Neural progenitor cell (in vitro differentiated cells): ENCODE results near the gene ZNF274. TPM values are rescaled to one million over a fixed set of nuclear protein-coding genes. Genes with fewer than 3 reads are reported as not detected.

Source experiments
- DNase-seq: peaks from one replicate; pipeline ENCODE4 v3.0.0-alpha.2; 2016; ENCODE audit warnings: low spot score
- H2AFZ ChIP-seq: fragments of 200-600 bp; sonication (generic); replicated peaks from 2 replicates; pipeline ENCODE4 v1.6.1; 2016; ENCODE audit warnings: antibody characterized with exemption
- H3F3A ChIP-seq: fragments of 200-600 bp; sonication (generic); 2 replicates; pipeline ENCODE4 v1.6.1; 2016; ENCODE audit warnings: antibody characterized with exemption, low read depth
- H3K27ac ChIP-seq: fragments of 200-600 bp; sonication (generic); 2 replicates; pipeline ENCODE4 v1.5.1; 2016; ENCODE audit warnings: mild to moderate bottlenecking
- H3K27me3 ChIP-seq: fragments of 200-600 bp; sonication (generic); 2 replicates; pipeline ENCODE4 v1.6.1; 2016; ENCODE audit warnings: mild to moderate bottlenecking, moderate library complexity
- H3K36me3 ChIP-seq: fragments of 200-600 bp; sonication (generic); 2 replicates; pipeline ENCODE4 v1.5.1; 2016
- H3K4me1 ChIP-seq: fragments of 200-600 bp; sonication (generic); 2 replicates; pipeline ENCODE4 v1.6.1; 2016; ENCODE audit warnings: mixed run types
- H3K4me2 ChIP-seq: fragments of 200-600 bp; sonication (generic); 2 replicates; pipeline ENCODE4 v1.6.1; 2016
- H3K4me3 ChIP-seq: fragments of 200-600 bp; sonication (generic); 2 replicates; pipeline ENCODE4 v1.5.1; 2016
- H3K79me2 ChIP-seq: fragments of 200-600 bp; sonication (generic); 2 replicates; pipeline ENCODE4 v1.6.1; 2016; ENCODE audit warnings: low read depth
- H3K9ac ChIP-seq: fragments of 200-600 bp; sonication (generic); 2 replicates; pipeline ENCODE4 v1.6.1; 2016
- H3K9me3 ChIP-seq: fragments of 200-600 bp; sonication (generic); 2 replicates; pipeline ENCODE4 v1.5.1; 2016; ENCODE audit warnings: low read depth
- H4K20me1 ChIP-seq: fragments of 200-600 bp; sonication (generic); 2 replicates; pipeline ENCODE4 v1.6.1; 2016; ENCODE audit warnings: low read depth
- H3K27ac Mint-ChIP-seq: 3 replicates; pipeline ENCODE4 v1.8.0; 2021; ENCODE audit warnings: mixed read lengths
- H3K27me3 Mint-ChIP-seq: 2 replicates; pipeline ENCODE4 v1.8.0; 2022; ENCODE audit warnings: low read depth, mild to moderate bottlenecking, inconsistent platforms, moderate library complexity, mixed read lengths; ENCODE audit not compliant: insufficient read depth
- H3K36me3 Mint-ChIP-seq: 3 replicates; pipeline ENCODE4 v1.8.0; 2021; ENCODE audit warnings: mixed read lengths
- H3K4me1 Mint-ChIP-seq: 3 replicates; pipeline ENCODE4 v1.8.0; 2021; ENCODE audit warnings: mixed read lengths
- H3K4me3 Mint-ChIP-seq: 3 replicates; pipeline ENCODE4 v1.8.0; 2021; ENCODE audit warnings: mild to moderate bottlenecking, moderate library complexity, mixed read lengths
- H3K9me3 Mint-ChIP-seq: 3 replicates; pipeline ENCODE4 v1.8.0; 2020; ENCODE audit warnings: mixed read lengths
- CTCF ChIP-seq: fragments of 200-600 bp; sonication (generic); IDR thresholded peaks from 2 replicates; pipeline ENCODE4 v1.5.1; 2017; ENCODE audit warnings: antibody characterized with exemption, mild to moderate bottlenecking
- EZH2 ChIP-seq: fragments of 200-600 bp; sonication (generic); IDR thresholded peaks from 2 replicates; pipeline ENCODE4 v1.6.1; 2017; ENCODE audit warnings: antibody characterized with exemption, mild to moderate bottlenecking, moderate library complexity
- EZH2phosphoT487 ChIP-seq: fragments of 200-600 bp; sonication (generic); IDR thresholded peaks from 2 replicates; pipeline ENCODE4 v1.6.1; 2017; ENCODE audit warnings: antibody characterized with exemption
- total RNA-seq: library from RNA; depleted of rRNA; stranded (reverse); fragments of >200 nt; gene quantifications from 2 replicates; pipeline ENCODE4 v1.2.3, GENCODE V29; 2015; ENCODE audit warnings: low replicate concordance

The ZNF274 gene
- total RNA-seq, 1 donor from 2014 or later = 39.3 TPM

DNA sequence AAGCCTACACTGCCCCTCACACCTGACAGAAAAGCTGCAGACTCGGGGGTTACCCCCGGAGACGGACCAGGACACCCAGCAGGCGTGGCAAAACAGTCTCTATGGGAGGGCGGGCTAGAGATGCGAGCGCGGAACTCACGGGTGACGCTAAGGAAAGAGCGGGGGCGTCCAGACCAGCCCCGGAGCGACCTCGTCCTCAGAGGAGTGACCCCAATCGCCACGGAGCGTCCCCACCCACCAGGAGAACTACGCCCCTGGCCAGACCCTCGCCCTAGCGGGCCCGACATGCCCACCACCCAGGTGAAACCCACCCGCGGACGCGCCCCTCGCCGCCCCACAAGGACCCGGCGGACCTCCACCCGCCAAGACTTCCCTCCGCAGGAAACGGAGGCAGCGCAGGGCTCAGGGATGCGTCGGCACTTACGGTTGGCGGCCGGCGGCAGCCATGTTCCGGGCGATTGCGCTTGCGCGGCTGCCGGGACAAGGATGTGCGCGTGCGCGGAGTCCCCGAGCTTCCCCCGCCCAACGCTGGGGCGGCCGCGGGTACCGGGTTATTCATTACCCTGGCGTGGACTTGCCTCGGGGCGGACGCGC lies 32.4 kb upstream of the ZNF274 start, which contains the start of gene ZNF329:
ZNF329 (minus strand) TSS at position 462 of the 594 bp plus-strand sequence. CDS start 21,286 bp downstream, outside the sequence.
- peaks cover 21% of the 10 kb centered on the region for H3K36me3 Mint-ChIP-seq
- TF ChIP-seq EZH2phosphoT487 = no peak
- no peak for TF ChIP-seq CTCF
- TF ChIP-seq EZH2 = peak; percentile 18
- H3K4me1 Mint-ChIP-seq = peaks cover 8% of the 10 kb centered on the region
- Histone ChIP-seq H3K9ac (peak within 1 kb of the TSS; percentile 64), H3K27me3 (no peaks in the 10 kb centered on the region), H2AFZ (peak within 1 kb of the TSS; percentile 71), H3K4me1 (no peaks in the 10 kb centered on the region), H3K79me2 (peaks cover 60% of the 10 kb centered on the region), H3K36me3 (peaks cover 13% of the 10 kb centered on the region), H4K20me1 (no peaks in the 10 kb centered on the region), H3K27ac (peak within 1 kb of the TSS; percentile 43), H3K4me3 (peak within 1 kb of the TSS; percentile 82), H3K4me2 (peak within 1 kb of the TSS; percentile 91), H3K9me3 (peaks cover 21% of the 10 kb centered on the region), H3F3A (peaks cover 7% of the 10 kb centered on the region)
- DNase-seq = peak; percentile 94
- H3K9me3 Mint-ChIP-seq = peaks cover 61% of the 10 kb centered on the region
- H3K4me3 Mint-ChIP-seq = peak within 1 kb of the TSS; percentile 90
- H3K27ac Mint-ChIP-seq = peak within 1 kb of the TSS; percentile 37
- peaks cover 7% of the 10 kb centered on the region for H3K27me3 Mint-ChIP-seq

DNA sequence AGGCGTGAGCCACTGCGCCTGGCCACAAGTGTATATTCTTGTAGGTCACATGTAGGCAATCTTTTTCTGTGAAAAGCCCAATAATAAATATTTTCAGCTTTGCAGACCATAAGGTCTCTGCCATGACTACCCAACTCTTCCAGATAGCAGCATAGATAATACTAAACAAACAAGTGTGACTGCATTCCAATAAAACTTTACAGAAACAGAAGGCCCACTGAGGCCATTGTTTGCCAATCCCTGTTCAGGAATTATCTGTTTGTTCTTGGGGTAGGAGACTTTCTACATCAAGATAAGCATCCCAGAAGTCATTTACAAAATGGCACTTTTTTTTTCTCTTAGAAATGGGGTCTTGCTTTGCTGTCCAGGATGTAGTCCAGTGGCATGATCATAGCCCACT lies 29.5 kb upstream of the ZNF274 start:
- no peak overlapping the region for H3K9ac ChIP-seq
- H3K4me3 ChIP-seq = peak overlapping the region; percentile 74
- peaks cover 16% of the 10 kb centered on the region for H3K36me3 Mint-ChIP-seq
- peaks cover 13% of the 10 kb centered on the region for H3K36me3 ChIP-seq
- H3K27ac ChIP-seq = no peak overlapping the region
- no peak overlapping the region for H3K27ac Mint-ChIP-seq
- H3K4me1 ChIP-seq = no peaks in the 10 kb centered on the region
- peak overlapping the region; percentile 87 for H3K4me2 ChIP-seq
- H3K4me3 Mint-ChIP-seq = peak overlapping the region; percentile 85
- peaks cover 73% of the 10 kb centered on the region for H3K9me3 Mint-ChIP-seq
- no peak for TF ChIP-seq CTCF
- no peak for TF ChIP-seq EZH2
- TF ChIP-seq EZH2phosphoT487 = no peak
- peaks cover 7% of the 10 kb centered on the region for H3F3A ChIP-seq
- peaks cover 8% of the 10 kb centered on the region for H3K4me1 Mint-ChIP-seq
- H3K27me3 ChIP-seq = no peaks in the 10 kb centered on the region
- no peak overlapping the region for H2AFZ ChIP-seq
- no peaks in the 10 kb centered on the region for H4K20me1 ChIP-seq
- peaks cover 2% of the 10 kb centered on the region for H3K27me3 Mint-ChIP-seq
- peaks cover 13% of the 10 kb centered on the region for H3K9me3 ChIP-seq
- no peak for DNase-seq
- H3K79me2 ChIP-seq = peaks cover 51% of the 10 kb centered on the region

DNA sequence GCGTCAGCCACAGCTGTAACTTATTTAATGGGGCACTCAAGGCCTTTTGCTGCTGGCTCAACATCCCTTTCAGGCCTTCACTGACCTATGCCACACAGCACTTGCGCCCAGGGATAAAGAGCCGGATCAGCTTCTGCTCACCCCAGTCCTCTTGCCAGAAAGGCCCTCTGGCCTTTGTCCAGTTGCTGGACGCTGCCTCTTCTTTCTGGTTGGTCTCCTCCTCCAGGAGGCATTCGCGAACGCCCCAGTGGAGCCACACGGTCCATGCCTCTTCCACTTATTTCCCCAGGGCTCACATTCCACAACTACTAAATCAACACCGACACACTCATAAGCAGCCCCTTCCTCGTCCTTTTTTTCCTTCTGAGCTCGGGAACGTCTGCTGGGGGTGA lies 28.6 kb upstream of the ZNF274 start:
- Mint-ChIP-seq H3K4me3 (peak overlapping the region; percentile 85), H3K27me3 (peaks cover 2% of the 10 kb centered on the region), H3K36me3 (peaks cover 15% of the 10 kb centered on the region), H3K4me1 (peaks cover 8% of the 10 kb centered on the region), H3K27ac (peak overlapping the region; percentile 47), H3K9me3 (peaks cover 67% of the 10 kb centered on the region)
- Histone ChIP-seq H3K4me1 (no peaks in the 10 kb centered on the region), H3K27me3 (no peaks in the 10 kb centered on the region), H3K9ac (peak overlapping the region; percentile 76), H3K79me2 (peaks cover 42% of the 10 kb centered on the region), H3F3A (peaks cover 7% of the 10 kb centered on the region), H3K27ac (peak overlapping the region; percentile 54), H3K4me3 (peak overlapping the region; percentile 74), H4K20me1 (no peaks in the 10 kb centered on the region), H2AFZ (peak overlapping the region; percentile 88), H3K9me3 (peaks cover 4% of the 10 kb centered on the region), H3K36me3 (peaks cover 4% of the 10 kb centered on the region), H3K4me2 (peak overlapping the region; percentile 87)
- DNase-seq = peak; percentile 62
- TF ChIP-seq CTCF = no peak
